ENCODE data around the gene KCNIP1. TPM values are rescaled to one million over a fixed set of nuclear protein-coding genes. Genes with fewer than 3 reads are reported as not detected.

Gene KCNIP1
- total RNA-seq, 1 experiment from 2014 or later = not detected

GRCh38 chr5:170651604-170652277 lies 147.9 kb downstream of the KCNIP1 start:
- RAD21 ChIA-PET (ENCODE audit: low non-redundant PET in 1 of 2, low total read pairs in 2 of 2, uncharacterized antibody in 2 of 2, unreplicated experiment in 2 of 2) = interaction anchor here in 1 of 2 experiments (0.6 kb wide), 1 partner anchor 49 kb away, joined by 13 read pairs; no protein-coding TSS in a partner anchor
- BruUV-seq (replicated peaks) = no TSS peak

More at GRCh38 chr5:170651604-170652277, 147.9 kb downstream of the KCNIP1 start:
- no peaks in the 10 kb centered on the region for H3K9me3 ChIP-seq (ENCODE audit: control insufficient read depth in 1 of 2, insufficient read depth in 1 of 2, low read depth in 1 of 2, low read length in 2 of 2)
- ChIA-PET POLR2A (no interaction called here), CTCF (interaction anchor here (0.7 to 1.0 kb wide), 2 partner anchors 13 to 1495 kb away, joined by 3 read pairs; no protein-coding TSS in a partner anchor)
- H3K4me3 ChIP-seq (replicated peaks in 1 of 2; ENCODE audit: low read depth in 1 of 2, low read length in 2 of 2) = no peak overlapping the region
- H3K9ac ChIP-seq (ENCODE audit: low read length) = no peak overlapping the region
- H3K79me2 ChIP-seq (ENCODE audit: insufficient read depth, low read length) = no peaks in the 10 kb centered on the region
- no peak overlapping the region for H3K27ac ChIP-seq (ENCODE audit: low read depth, low read length)
- DNase-seq (ENCODE audit: low read depth, low spot score) (no peak), ATAC-seq (no peak)
- H3K4me2 ChIP-seq (ENCODE audit: low read length) = no peak overlapping the region
- H3K9me2 ChIP-seq (ENCODE audit: insufficient read depth) = no peaks in the 10 kb centered on the region
- peaks cover 29% of the 10 kb centered on the region for H3K27me3 ChIP-seq (ENCODE audit: insufficient read depth, low read length)
- H2AFZ ChIP-seq (ENCODE audit: low read depth, low read length, poor library complexity, severe bottlenecking) = no peak overlapping the region
- H4K20me1 ChIP-seq (ENCODE audit: insufficient read depth) = no peaks in the 10 kb centered on the region
- no peak for TF ChIP-seq MAX (IDR thresholded peaks at IDR 0.05)
- no peak for TF ChIP-seq ELF1 (IDR thresholded peaks at IDR 0.05; ENCODE audit: borderline replicate concordance, low read depth)
- TF ChIP-seq ATF3 (IDR thresholded peaks at IDR 0.05) = no peak
- TF ChIP-seq EZH2 (IDR thresholded peaks at IDR 0.05) = no peak
- no peak for TF ChIP-seq ZFX (IDR thresholded peaks at IDR 0.05)
- TF ChIP-seq REST (IDR thresholded peaks at IDR 0.05; ENCODE audit: low read depth) = no peak
- no peak for TF ChIP-seq POLR2AphosphoS5 (IDR thresholded peaks at IDR 0.05; ENCODE audit: low read depth, low read length)
- no peak for TF ChIP-seq EGR1 (IDR thresholded peaks at IDR 0.05; ENCODE audit: low read depth)
- no peak for TF ChIP-seq SRF (IDR thresholded peaks at IDR 0.05; ENCODE audit: low read depth)
- TF ChIP-seq EZH2phosphoT487 (IDR thresholded peaks at IDR 0.05; ENCODE audit: borderline replicate concordance) = no peak
- TF ChIP-seq SP1 (IDR thresholded peaks at IDR 0.05; ENCODE audit: low read depth) = no peak
- TF ChIP-seq TCF7L2 (IDR thresholded peaks at IDR 0.05; ENCODE audit: borderline replicate concordance, extremely low read depth, insufficient read depth, insufficient read length) = no peak
- TF ChIP-seq YY1 (IDR thresholded peaks at IDR 0.05; ENCODE audit: extremely low read depth, insufficient replicate concordance, low read depth, low read length) = no peak
- no peak for TF ChIP-seq ZNF274 (IDR thresholded peaks at IDR 0.05; ENCODE audit: low read depth, low read length)
- no peak for TF ChIP-seq JUND (IDR thresholded peaks at IDR 0.05)
- TF ChIP-seq FOSL1 (IDR thresholded peaks at IDR 0.05; ENCODE audit: low read depth) = no peak
- no peak for TF ChIP-seq POLR2A (IDR thresholded peaks at IDR 0.05; ENCODE audit: borderline replicate concordance, extremely low read depth, insufficient read depth, insufficient read length)
- TF ChIP-seq CBX3 (IDR thresholded peaks at IDR 0.05; ENCODE audit: low read depth) = no peak
- no peak for TF ChIP-seq CTCF (IDR thresholded peaks at IDR 0.05 in 2 of 3, conservative IDR thresholded peaks at IDR 0.05 in 1 of 3; ENCODE audit: borderline replicate concordance in 1 of 3, insufficient read depth in 1 of 3, low read depth in 2 of 3, low read length in 2 of 3)
- no peaks in the 10 kb centered on the region for H3K36me3 ChIP-seq (ENCODE audit: control insufficient read depth in 1 of 2, insufficient read depth in 2 of 2, low read length in 2 of 2)
- no peaks in the 10 kb centered on the region for H3K4me1 ChIP-seq (ENCODE audit: control insufficient read depth in 1 of 2, insufficient read depth in 2 of 2, low read length in 2 of 2)
- intact Hi-C loops (cut with micrococcal nuclease) = no loop called here
